Right lobe of liver (tissue), 6 donors: ENCODE results near the gene UBE2H. TPM values are rescaled to one million over a fixed set of nuclear protein-coding genes. Genes with fewer than 3 reads are reported as not detected.

Experiments used
- ATAC-seq, 4 donors: fragments of 200-7000 bp; cut with Tn5 transposase; one replicate each; pipeline ENCODE4 v1.9.1; 2020; ENCODE audit warnings: mild to moderate bottlenecking in 4 of 4, moderate library complexity in 4 of 4
- DNase-seq, 3 donors: peaks; one replicate each; pipeline ENCODE4 v3.0.0-alpha.2; 2020
- H3K27ac ChIP-seq, 3 donors: fragments of 200-600 bp; one replicate each; pipeline ENCODE4 v1.8.0; 2022
- H3K27me3 ChIP-seq, 2 donors: fragments of 200-600 bp; one replicate each; pipeline ENCODE4 v1.8.0; 2022
- H3K36me3 ChIP-seq, 4 donors: fragments of 200-600 bp; sonication (generic) in 1 of 4; one replicate each; pipeline versions ENCODE4 v1.5.1 to v1.8.0; 2017 to 2022; ENCODE audit warnings: control low read depth in 1 of 4
- H3K4me1 ChIP-seq, 4 donors: fragments of 200-600 bp; sonication (generic) in 1 of 4; one replicate each; pipeline versions ENCODE4 v1.5.1 to v1.8.0; 2017 to 2022; ENCODE audit warnings: control low read depth in 1 of 4
- H3K4me3 ChIP-seq, 3 donors: fragments of 200-600 bp; one replicate each; pipeline ENCODE4 v1.8.0; 2022
- H3K9me3 ChIP-seq, 4 donors: fragments of 200-600 bp; sonication (generic) in 1 of 4; one replicate each; pipeline versions ENCODE4 v1.5.1 to v1.8.0; 2017 to 2022; ENCODE audit warnings: control low read depth in 1 of 4
- CTCF ChIP-seq, 4 donors: fragments of 200-600 bp in 3 of 4; fragments of 450-650 bp in 1 of 4; IDR thresholded peaks; one replicate each; pipeline versions ENCODE4 v1.5.1 to v1.8.0; 2016 to 2022; ENCODE audit warnings: antibody characterized with exemption in 4 of 4, mild to moderate bottlenecking in 2 of 4
- POLR2A ChIP-seq: fragments of 450-650 bp; IDR thresholded peaks from one replicate; pipeline ENCODE4 v1.6.1; 2017; ENCODE audit warnings: antibody characterized with exemption, mild to moderate bottlenecking
- WGBS: methylation state at CpG from one replicate; pipeline ENCODE4 v1.1.6; 2018; ENCODE audit warnings: low coverage, low lambda C conversion rate; ENCODE audit not compliant: insufficient coverage; ENCODE audit errors: missing lambda C conversion rate; 5-methylcytosine and 5-hydroxymethylcytosine counted together
- intact Hi-C, 2 donors: fragments of 100-400 bp; cut with DNase I; formaldehyde crosslinking; loops; one replicate each; pipeline versions ENCODE4 v1.11.2 to v1.14.1; 2022
- total RNA-seq, 6 experiments: library from RNA; depleted of rRNA in 2 of 6; stranded (reverse); fragments of >200 nt in 2 of 6; fragmentation: NEBNext Ultra II Directional in 3 of 6; extraction: Animal tissue kit (Norgen Biotek cat#: 25700) in 3 of 6; gene quantifications; one replicate each; pipeline versions ENCODE4 v1.1.0 to v1.2.4, GENCODE V29; 2016 to 2023
- donor health status: DM: no; HTN: yes; CAD: no.
- donor health status: DM: no; HTN: no; CAD: no.
- donor health status: DM: no; HTN: no; CAD: no.
- donor health status: DM: no; HTN: yes; CAD: no.
- donor health status: DM: no; HTN: yes; CAD: no.

UBE2H gene
- total RNA-seq, 6 experiments from 2014 or later, result 27.4 to 47.0 (median 35.6) TPM

GRCh38 chr7:129914536-129915272, 38.1 kb downstream of the UBE2H start:
- no peaks in the 10 kb centered on the region for H3K36me3 ChIP-seq
- H3K4me3 ChIP-seq, result no peak overlapping the region
- H3K27ac ChIP-seq, result no peak overlapping the region
- ATAC-seq (no peak), DNase-seq (no peak)
- H3K4me1 ChIP-seq, result peaks cover 0 to 16% (median 0%) of the 10 kb centered on the region in 4 donors
- 46% methylated on average over 9 of the region's 9 CpGs for WGBS
- no peaks in the 10 kb centered on the region for H3K27me3 ChIP-seq
- no peaks in the 10 kb centered on the region for H3K9me3 ChIP-seq
- TF ChIP-seq POLR2A, result no peak
- no peak for TF ChIP-seq CTCF (IDR thresholded peaks at IDR 0.05)
- intact Hi-C loops, result no loop called here

GRCh38 chr7:129913428-129913827, 39.3 kb downstream of the UBE2H start:
- DNase-seq, result no peak
- TF ChIP-seq POLR2A, result no peak
- TF ChIP-seq CTCF (IDR thresholded peaks at IDR 0.05), result no peak
- Histone ChIP-seq H3K4me1 (peaks cover 0 to 16% (median 0%) of the 10 kb centered on the region in 4 donors), H3K4me3 (no peak overlapping the region), H3K9me3 (no peaks in the 10 kb centered on the region), H3K27me3 (no peaks in the 10 kb centered on the region), H3K36me3 (no peaks in the 10 kb centered on the region), H3K27ac (no peak overlapping the region)
- intact Hi-C loops, result no loop called here
- WGBS, result 94% methylated on average over 2 of the region's 3 CpGs
- no peak for ATAC-seq

GRCh38 chr7:129911790-129912189, 41.0 kb downstream of the UBE2H start:
- Histone ChIP-seq H3K27me3 (no peaks in the 10 kb centered on the region), H3K36me3 (no peaks in the 10 kb centered on the region), H3K4me1 (peaks cover 0 to 17% (median 2%) of the 10 kb centered on the region in 4 donors), H3K4me3 (no peak overlapping the region), H3K9me3 (no peaks in the 10 kb centered on the region), H3K27ac (no peak overlapping the region)
- TF ChIP-seq CTCF (IDR thresholded peaks at IDR 0.05) (no peak), POLR2A (no peak)
- WGBS, result 91% methylated on average over 6 of the region's 6 CpGs
- intact Hi-C loops, result no loop called here
- no peak for ATAC-seq
- DNase-seq, result no peak

GRCh38 chr7:129909669-129910068, 43.1 kb downstream of the UBE2H start:
- intact Hi-C loops, result no loop called here
- Histone ChIP-seq H3K27me3 (no peaks in the 10 kb centered on the region), H3K4me1 (peaks cover 0 to 22% (median 5%) of the 10 kb centered on the region in 4 donors), H3K9me3 (no peaks in the 10 kb centered on the region), H3K36me3 (no peaks in the 10 kb centered on the region), H3K4me3 (no peak overlapping the region), H3K27ac (no peak overlapping the region)
- DNase-seq (no peak), ATAC-seq (no peak)
- 84% methylated on average over 3 of the region's 4 CpGs for WGBS
- TF ChIP-seq CTCF (IDR thresholded peaks at IDR 0.05) (no peak), POLR2A (no peak)
